Measurements from ENCODE around the gene FHIT. TPM values are rescaled to one million over a fixed set of nuclear protein-coding genes. Genes with fewer than 3 reads are reported as not detected.

Gene FHIT
- total and polyA plus RNA-seq, 10 of the 15 experiments (the other 5 are each of a cell fraction or from before 2014, with no cell fraction given) = 4.2 to 14.9 (median 9.4) TPM

DNA sequence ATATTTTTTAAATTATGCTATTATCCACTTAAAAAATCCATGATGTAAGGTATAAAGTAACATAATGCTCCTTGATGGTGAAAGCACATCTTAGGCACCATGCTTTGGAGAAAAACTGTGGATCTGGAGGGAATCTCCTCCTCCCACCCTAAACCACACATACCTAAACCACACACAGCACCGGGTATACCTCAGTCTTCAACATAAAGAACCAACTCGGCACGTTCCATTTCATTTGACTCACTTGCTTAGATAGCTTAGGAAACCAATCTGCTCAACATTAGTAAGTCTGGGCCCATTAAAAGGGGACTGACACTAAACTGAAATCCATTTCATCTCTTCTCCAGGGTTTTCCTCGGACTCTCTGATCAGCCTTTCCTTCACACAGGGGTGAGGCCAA lies 1255.7 kb downstream of the FHIT start:
- Histone ChIP-seq H3K4me3 (no peak overlapping the region), H3K9me3 (replicated peaks; ENCODE audit: control insufficient read depth, insufficient read depth, low read length) (no peaks in the 10 kb centered on the region), H4K20me1 (ENCODE audit: control insufficient read depth, insufficient read depth) (no peaks in the 10 kb centered on the region), H3K4me1 (ENCODE audit: control insufficient read depth, insufficient read depth, low read length) (no peaks in the 10 kb centered on the region), H2AFZ (ENCODE audit: control insufficient read depth, low read depth, low read length) (no peak overlapping the region), H3K9ac (ENCODE audit: control insufficient read depth, insufficient read depth, low read length) (no peak overlapping the region), H3K36me3 (ENCODE audit: control insufficient read depth in 2 of 2, insufficient read depth in 2 of 2, low read length in 1 of 2) (no peaks in the 10 kb centered on the region), H3K4me2 (ENCODE audit: control insufficient read depth, insufficient read depth) (no peak overlapping the region), H3K27me3 (replicated peaks in 1 of 2; ENCODE audit: control insufficient read depth in 2 of 2, insufficient read depth in 2 of 2, low read length in 1 of 2) (no peaks in the 10 kb centered on the region), H3K79me2 (ENCODE audit: control insufficient read depth, insufficient read depth, low read length) (no peaks in the 10 kb centered on the region), H3K27ac (ENCODE audit: control insufficient read depth, insufficient read depth) (no peak overlapping the region)
- SMC1A ChIA-PET (ENCODE audit: uncharacterized antibody, unreplicated experiment) = interaction anchor here (1.0 to 1.4 kb wide), 2 partner anchors 15 to 59 kb away, joined by 3 to 6 read pairs; no protein-coding TSS in a partner anchor
- no TSS peak for BruUV-seq (replicated peaks)
- DNase-seq (ENCODE audit: low read depth, low spot score) = no peak
- no peak for ATAC-seq
- CTCF ChIA-PET = interaction anchor here (0.7 to 1.5 kb wide), 3 partner anchors 13 to 1938 kb away, joined by 3 to 4 read pairs (median 3); no protein-coding TSS in a partner anchor
- in situ Hi-C loops (cut with MboI) (no loop called here), intact Hi-C loops (cut with micrococcal nuclease; ENCODE audit: unreplicated experiment) (no loop called here)
- POLR2A ChIA-PET = no interaction called here
- WGBS (ENCODE audit: insufficient coverage, insufficient replicate concordance, low lambda C conversion rate, missing lambda C conversion rate) = 51% methylated on average over 4 of the region's 4 CpGs
- TF ChIP-seq YBX1 (IDR thresholded peaks at IDR 0.05) = no peak
- TF ChIP-seq BCL11A (IDR thresholded peaks at IDR 0.05; ENCODE audit: low read depth, low read length) = no peak
- no peak for TF ChIP-seq EZH2 (IDR thresholded peaks at IDR 0.05; ENCODE audit: borderline replicate concordance, control insufficient read depth, low read depth, low read length)
- TF ChIP-seq, protein P1, sequence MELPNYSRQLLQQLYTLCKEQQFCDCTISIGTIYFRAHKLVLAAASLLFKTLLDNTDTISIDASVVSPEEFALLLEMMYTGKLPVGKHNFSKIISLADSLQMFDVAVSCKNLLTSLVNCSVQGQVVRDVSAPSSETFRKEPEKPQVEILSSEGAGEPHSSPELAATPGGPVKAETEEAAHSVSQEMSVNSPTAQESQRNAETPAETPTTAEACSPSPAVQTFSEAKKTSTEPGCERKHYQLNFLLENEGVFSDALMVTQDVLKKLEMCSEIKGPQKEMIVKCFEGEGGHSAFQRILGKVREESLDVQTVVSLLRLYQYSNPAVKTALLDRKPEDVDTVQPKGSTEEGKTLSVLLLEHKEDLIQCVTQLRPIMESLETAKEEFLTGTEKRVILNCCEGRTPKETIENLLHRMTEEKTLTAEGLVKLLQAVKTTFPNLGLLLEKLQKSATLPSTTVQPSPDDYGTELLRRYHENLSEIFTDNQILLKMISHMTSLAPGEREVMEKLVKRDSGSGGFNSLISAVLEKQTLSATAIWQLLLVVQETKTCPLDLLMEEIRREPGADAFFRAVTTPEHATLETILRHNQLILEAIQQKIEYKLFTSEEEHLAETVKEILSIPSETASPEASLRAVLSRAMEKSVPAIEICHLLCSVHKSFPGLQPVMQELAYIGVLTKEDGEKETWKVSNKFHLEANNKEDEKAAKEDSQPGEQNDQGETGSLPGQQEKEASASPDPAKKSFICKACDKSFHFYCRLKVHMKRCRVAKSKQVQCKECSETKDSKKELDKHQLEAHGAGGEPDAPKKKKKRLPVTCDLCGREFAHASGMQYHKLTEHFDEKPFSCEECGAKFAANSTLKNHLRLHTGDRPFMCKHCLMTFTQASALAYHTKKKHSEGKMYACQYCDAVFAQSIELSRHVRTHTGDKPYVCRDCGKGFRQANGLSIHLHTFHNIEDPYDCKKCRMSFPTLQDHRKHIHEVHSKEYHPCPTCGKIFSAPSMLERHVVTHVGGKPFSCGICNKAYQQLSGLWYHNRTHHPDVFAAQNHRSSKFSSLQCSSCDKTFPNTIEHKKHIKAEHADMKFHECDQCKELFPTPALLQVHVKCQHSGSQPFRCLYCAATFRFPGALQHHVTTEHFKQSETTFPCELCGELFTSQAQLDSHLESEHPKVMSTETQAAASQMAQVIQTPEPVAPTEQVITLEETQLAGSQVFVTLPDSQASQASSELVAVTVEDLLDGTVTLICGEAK (IDR thresholded peaks at IDR 0.05; ENCODE audit: borderline replicate concordance) = no peak
- no peak for TF ChIP-seq ASH2L (IDR thresholded peaks at IDR 0.05; ENCODE audit: borderline replicate concordance, low read depth)
- TF ChIP-seq SUZ12 (IDR thresholded peaks at IDR 0.05; ENCODE audit: unreplicated experiment) = no peak
- TF ChIP-seq KLF5 (IDR thresholded peaks at IDR 0.05; ENCODE audit: partially characterized antibody) = no peak
- no peak for TF ChIP-seq MYB (IDR thresholded peaks at IDR 0.05; ENCODE audit: borderline replicate concordance, low read depth, low read length)
- TF ChIP-seq BHLHE40 (IDR thresholded peaks at IDR 0.05; ENCODE audit: borderline replicate concordance in 1 of 2, low read depth in 2 of 2, low read length in 1 of 2) = no peak
- no peak for TF ChIP-seq RFX5 (IDR thresholded peaks at IDR 0.05; ENCODE audit: low read depth, low read length)
- TF ChIP-seq DPF2 (IDR thresholded peaks at IDR 0.05) = no peak
- TF ChIP-seq, protein P2, sequence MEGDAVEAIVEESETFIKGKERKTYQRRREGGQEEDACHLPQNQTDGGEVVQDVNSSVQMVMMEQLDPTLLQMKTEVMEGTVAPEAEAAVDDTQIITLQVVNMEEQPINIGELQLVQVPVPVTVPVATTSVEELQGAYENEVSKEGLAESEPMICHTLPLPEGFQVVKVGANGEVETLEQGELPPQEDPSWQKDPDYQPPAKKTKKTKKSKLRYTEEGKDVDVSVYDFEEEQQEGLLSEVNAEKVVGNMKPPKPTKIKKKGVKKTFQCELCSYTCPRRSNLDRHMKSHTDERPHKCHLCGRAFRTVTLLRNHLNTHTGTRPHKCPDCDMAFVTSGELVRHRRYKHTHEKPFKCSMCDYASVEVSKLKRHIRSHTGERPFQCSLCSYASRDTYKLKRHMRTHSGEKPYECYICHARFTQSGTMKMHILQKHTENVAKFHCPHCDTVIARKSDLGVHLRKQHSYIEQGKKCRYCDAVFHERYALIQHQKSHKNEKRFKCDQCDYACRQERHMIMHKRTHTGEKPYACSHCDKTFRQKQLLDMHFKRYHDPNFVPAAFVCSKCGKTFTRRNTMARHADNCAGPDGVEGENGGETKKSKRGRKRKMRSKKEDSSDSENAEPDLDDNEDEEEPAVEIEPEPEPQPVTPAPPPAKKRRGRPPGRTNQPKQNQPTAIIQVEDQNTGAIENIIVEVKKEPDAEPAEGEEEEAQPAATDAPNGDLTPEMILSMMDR (IDR thresholded peaks at IDR 0.05 in 2 of 3, conservative IDR thresholded peaks at IDR 0.05 in 1 of 3; ENCODE audit: control insufficient read depth in 2 of 3, extremely low read depth in 1 of 3, insufficient read depth in 1 of 3, low read depth in 3 of 3, low read length in 3 of 3) = no peak
- no peak for TF ChIP-seq NR2C1 (IDR thresholded peaks at IDR 0.05)
- TF ChIP-seq ZNF217 (IDR thresholded peaks at IDR 0.05) = no peak
- no peak for FAIRE-seq
- RAD21 ChIA-PET (ENCODE audit: unreplicated experiment) = no interaction called here
